GM12873 (cell line): Measurements from ENCODE around the gene NRXN3.

Experiments
- CTCF ChIP-seq: IDR thresholded peaks from 2 replicates; pipeline ENCODE4 v1.5.1; 2012; ENCODE audit warnings: low read depth, mild to moderate bottlenecking, moderate library complexity, low read length, control low read depth; ENCODE audit not compliant: insufficient read depth; ENCODE audit errors: missing control alignments

The NRXN3 gene

GRCh38 chr14:78186277-78186676 lies 16.1 kb downstream of the NRXN3 start:
- no peak for TF ChIP-seq CTCF

- no peak for TF ChIP-seq CTCF
Observed at GRCh38 chr14:78188882-78189281, 18.7 kb downstream of the NRXN3 start.

GRCh38 chr14:78195431-78195830 lies 25.3 kb downstream of the NRXN3 start:
- no peak for TF ChIP-seq CTCF

- TF ChIP-seq CTCF, result no peak
Observed at GRCh38 chr14:78196323-78196722, 26.1 kb downstream of the NRXN3 start.

- TF ChIP-seq CTCF, result no peak
Observed at GRCh38 chr14:78197051-78197450, 26.9 kb downstream of the NRXN3 start.

- TF ChIP-seq CTCF, result no peak
Observed at GRCh38 chr14:78202163-78202562, 32.0 kb downstream of the NRXN3 start.

GRCh38 chr14:78202976-78203375 lies 32.8 kb downstream of the NRXN3 start:
- no peak for TF ChIP-seq CTCF
